SKM-1 treated with dmso at 0.1 percent for 144 hours (cell line): ENCODE results near the gene ARFRP1.

ENCODE experiments used
- DNase-seq: peaks from one replicate; lab custom pipeline; 2025; ENCODE audit not compliant: unreplicated experiment; lab: John Stamatoyannopoulos, UW

ARFRP1 gene

DNA sequence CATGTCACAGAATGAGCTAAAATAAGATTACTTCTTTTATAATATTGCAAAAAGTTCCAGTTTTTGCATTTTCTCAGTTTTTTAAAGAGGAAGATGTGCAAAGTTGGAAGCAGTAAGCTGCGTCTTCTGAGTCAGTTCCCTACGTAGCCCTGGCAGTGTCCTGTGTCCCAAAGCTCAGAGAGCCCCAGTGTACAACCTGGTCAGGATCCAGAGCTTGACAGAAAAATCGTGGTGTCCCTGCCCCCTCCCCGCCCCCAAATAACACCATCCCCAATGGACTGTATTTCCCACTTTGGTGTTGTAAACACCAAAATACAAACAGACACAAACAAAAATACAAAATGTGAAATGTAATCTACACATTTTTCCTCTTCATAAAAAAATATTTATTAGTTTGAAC, 36.4 kb upstream of the ARFRP1 start:
- DNase-seq: no peak

DNA sequence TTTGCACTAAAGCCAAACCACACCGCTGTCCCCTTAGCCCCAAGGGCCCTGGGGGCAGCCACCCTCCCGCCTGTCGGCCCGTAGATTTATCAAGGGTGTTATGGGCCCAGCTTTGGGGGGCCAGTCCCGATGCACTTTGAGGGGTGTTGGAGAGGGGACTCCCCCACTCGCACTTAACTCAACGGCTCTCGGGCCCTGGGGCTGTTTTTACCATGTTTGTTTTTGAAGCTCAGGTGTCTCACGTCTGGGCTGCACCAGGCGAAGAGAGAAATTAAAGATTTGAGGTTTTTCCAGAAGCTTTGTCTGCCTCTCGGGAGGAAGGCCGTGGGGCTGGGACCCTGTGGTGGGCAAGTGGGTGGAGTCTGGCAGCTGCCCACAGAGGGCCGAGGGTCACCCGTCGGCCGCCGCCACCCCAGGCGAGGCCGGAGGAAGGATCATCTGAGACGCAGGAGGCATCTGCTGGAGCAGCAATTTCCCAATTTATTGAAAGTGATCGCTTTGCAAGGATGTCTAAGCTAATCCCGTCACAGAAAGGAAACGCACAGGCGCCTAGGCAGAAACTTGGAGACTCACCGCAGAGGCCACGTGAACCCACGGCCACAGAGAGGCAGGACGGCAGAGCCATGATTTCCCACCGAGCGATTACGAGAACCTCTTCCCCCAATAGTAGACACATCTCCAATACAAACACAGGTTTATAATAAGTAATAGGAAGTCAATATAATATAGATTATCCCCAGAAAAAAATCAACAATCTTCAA, 35.6 kb upstream of the ARFRP1 start:
- no peak for DNase-seq

DNA sequence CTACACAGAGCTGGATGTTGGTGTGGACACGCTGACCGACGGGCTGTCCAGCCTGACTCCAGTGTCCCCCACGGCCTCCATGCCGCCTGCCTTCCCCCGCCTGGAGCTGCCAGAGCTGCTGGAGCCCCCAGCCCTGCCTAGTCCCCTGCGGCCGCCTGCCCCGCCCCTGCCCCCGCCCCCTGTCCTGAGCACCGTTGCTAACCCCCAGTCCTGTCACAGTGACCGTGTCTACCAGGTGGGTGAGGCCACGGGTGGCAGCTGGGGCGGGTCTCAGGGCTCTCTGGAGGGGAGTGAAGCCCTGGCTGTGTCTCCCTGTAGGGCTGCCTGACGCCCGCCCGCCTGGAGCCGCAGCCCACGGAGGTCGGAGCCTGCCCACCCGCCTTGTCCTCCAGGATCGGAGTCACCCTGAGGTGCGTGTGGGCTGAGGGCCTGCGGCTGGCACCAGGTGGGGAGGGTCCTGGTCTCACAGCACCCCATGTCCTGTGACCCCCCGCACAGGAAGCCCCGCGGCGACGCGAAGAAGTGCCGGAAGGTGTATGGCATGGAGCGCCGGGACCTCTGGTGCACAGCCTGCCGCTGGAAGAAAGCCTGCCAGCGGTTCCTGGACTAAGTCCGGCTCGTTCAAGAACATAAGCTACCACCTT, 34.7 kb upstream of the ARFRP1 start:
- no peak for DNase-seq

DNA sequence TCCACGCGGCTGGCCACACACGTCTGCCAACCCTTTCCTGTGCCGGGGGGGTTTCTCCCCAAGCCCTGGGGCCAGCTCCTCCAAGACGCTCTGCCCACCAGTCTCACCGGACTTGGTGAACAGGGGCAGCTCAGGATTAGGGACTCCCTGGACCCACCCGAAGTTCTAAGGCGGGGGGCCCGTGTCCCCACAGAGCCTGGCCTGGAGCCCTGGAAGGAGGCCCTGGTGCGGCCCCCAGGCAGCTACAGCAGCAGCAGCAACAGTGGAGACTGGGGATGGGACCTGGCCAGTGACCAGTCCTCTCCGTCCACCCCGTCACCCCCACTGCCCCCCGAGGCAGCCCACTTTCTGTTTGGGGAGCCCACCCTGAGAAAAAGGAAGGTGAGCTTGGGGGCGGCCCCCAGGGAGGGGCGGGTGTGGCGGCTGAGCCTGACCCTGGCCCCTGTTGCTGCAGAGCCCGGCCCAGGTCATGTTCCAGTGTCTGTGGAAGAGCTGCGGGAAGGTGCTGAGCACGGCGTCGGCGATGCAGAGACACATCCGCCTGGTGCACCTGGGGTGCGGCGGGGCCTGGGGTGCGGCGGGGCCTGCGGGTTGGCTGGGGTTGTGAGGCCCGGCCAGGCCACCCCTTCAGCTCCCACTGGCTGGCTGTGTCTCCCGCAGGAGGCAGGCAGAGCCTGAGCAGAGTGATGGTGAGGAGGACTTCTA, 34.1 kb upstream of the ARFRP1 start:
- no peak for DNase-seq

DNA sequence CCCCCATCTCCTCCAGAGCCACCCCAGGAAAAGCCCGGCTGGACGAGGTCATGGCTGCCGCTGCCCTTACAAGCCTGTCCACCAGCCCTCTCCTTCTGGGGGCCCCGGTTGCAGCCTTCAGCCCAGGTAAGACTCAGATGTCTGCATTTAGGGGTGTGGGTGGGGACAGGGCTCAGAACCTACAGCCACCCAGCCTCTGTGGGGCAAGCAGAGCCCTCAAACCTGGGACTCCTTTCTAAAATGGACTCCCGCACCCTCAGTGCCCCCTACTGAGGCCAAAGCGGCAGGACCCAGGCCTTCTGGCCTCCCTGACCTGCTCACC, 33.5 kb upstream of the ARFRP1 start:
- DNase-seq: no peak

DNA sequence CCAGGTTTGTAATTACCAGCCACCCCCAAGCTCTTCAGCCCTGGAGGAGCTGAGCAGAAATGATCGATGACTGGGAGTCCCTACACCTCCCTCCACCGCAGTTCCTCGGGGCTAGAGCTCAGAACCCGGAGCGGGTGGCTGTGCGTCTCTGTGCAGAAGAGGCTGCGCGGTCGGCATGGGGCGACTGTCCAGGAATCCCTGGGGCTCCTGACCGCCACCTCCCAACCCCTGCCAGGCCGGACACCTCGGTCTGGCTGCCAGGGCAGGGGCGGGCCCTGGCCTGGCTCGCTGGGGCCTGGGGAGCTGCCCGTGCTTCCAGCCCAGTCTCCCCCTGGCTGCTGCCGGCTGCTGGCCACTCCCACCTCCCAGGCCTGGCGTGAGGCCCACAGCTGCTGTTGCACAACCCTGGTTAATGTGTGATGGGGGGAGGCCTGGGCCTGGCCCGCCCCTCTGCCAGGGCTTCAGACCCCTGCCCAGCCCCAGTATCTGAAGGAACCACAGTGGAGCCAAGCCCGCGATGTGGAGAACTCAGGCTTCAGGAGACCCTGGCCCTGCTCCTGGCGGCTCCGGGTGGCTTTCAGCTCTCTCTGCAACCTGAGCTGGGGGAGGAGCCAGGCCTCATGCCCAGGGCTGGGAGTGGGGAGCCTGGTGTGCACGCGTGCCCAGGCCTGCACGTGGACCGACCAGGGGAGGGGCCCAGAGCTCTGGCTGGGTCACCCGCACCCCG, 33.0 kb upstream of the ARFRP1 start:
- DNase-seq: peak; percentile 67

DNA sequence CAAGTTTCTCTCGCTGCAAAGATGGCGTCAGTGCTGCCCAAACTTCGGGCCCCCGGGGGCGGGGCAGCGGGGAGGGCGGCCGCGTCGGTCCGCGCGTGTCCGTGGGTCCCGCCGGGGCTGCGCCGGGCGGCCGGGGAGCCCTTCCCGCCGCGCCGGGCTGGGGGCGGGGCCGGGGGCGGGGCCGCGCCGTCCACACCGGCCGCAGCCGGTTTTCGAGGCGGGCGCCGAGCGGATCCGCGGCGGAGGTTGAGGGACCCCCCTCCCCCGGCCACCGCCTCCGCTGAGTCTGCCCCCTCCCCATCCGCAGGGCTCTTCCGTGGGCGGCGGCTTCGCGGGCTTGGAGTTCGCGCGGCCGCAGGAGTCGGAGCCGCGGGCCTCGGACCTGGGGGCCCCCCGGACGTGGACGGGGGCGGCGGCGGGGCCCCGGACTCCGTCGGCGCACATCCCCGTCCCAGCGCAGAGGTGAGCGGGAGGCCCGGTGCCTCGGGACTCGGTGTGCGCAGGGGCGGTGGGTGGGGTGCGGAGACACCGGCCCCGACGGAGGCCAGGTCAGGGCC, 32.4 kb upstream of the ARFRP1 start:
- no peak for DNase-seq

DNA sequence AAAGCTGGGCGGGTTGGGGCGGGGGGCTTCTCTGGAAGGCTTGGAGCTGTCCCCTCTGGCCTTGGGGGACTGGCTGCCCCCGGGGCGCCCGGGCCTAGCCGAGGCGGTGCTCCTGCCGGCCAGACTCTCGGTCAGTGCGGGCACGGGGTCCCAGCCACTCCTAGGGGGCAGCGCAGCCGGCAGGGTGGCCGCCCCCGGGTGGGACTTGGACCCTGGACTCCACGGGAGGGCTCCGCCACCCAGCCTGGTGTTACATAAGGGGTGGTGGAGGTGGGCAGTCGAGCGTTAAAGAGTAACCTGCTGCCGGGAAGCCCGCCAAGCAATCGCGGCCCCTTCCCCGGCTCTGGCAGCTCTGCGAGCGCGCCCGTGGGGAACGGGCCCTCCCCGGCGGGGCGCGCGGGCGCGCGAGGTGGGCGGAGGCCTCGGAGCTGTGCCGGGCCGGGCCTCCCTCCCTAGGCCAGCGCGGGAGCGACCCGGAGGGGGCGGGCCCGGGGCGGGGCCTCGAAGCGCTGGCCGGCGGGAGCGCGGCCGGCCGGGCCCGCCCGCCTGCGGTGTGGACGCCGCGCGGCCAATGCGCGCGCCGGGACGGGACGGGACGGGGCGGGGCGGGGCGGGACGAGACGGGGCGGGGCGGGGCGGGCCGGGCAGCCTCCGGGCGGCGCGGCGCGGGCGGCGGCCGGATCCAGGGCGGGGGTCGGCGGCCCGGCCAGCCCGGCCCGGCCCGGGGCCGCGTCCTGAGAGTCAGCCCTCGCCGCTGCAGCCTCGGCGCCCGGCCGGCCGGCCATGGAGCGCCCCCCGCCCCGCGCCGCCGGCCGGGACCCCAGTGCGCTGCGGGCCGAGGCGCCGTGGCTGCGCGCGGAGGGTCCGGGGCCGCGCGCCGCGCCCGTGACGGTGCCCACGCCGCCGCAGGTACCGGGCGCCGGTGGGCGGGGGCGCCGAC, 31.6 kb upstream of the ARFRP1 start, which contains the start of gene SLC2A4RG:
SLC2A4RG (plus strand) TSS at position 647 of the 940 bp plus-strand sequence; CDS start at position 784, 137 bp downstream.
- peak; percentile 45 for DNase-seq

- DNase-seq: no peak
Measured at GRCh38 chr20:63738687-63739129, 30.9 kb upstream of the ARFRP1 start.

DNA sequence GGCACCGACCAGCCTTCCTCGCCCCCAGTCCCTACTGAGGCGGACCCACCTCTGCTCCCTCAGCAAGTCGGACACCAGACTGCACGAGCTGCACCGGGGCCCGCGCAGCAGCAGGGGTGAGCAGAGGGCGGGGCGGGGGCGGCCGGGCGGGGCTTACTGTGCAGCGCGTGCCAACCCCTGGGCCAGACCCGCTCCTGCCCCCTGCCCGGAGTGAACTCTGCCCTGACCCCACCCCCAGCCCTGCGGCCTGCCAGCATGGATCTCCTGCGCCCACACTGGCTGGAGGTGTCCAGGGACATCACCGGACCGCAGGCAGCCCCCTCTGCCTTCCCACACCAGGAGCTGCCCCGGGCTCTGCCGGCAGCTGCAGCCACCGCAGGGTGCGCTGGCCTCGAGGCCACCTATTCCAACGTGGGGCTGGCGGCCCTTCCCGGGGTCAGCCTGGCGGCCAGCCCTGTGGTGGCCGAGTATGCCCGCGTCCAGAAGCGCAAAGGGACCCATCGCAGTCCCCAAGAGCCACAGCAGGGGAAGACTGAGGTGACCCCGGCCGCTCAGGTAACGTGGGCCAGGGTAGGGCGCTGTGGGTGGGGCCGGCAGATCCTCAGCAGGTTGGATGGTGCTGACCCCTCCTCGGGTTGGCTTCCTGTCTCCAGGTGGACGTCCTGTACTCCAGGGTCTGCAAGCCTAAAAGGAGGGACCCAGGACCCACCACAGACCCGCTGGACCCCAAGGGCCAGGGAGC, 30.3 kb upstream of the ARFRP1 start:
- no peak for DNase-seq

GRCh38 chr20:63737695-63737944, 29.8 kb upstream of the ARFRP1 start:
- DNase-seq: no peak

GRCh38 chr20:63736893-63737694, 29.3 kb upstream of the ARFRP1 start:
- DNase-seq: no peak

DNA sequence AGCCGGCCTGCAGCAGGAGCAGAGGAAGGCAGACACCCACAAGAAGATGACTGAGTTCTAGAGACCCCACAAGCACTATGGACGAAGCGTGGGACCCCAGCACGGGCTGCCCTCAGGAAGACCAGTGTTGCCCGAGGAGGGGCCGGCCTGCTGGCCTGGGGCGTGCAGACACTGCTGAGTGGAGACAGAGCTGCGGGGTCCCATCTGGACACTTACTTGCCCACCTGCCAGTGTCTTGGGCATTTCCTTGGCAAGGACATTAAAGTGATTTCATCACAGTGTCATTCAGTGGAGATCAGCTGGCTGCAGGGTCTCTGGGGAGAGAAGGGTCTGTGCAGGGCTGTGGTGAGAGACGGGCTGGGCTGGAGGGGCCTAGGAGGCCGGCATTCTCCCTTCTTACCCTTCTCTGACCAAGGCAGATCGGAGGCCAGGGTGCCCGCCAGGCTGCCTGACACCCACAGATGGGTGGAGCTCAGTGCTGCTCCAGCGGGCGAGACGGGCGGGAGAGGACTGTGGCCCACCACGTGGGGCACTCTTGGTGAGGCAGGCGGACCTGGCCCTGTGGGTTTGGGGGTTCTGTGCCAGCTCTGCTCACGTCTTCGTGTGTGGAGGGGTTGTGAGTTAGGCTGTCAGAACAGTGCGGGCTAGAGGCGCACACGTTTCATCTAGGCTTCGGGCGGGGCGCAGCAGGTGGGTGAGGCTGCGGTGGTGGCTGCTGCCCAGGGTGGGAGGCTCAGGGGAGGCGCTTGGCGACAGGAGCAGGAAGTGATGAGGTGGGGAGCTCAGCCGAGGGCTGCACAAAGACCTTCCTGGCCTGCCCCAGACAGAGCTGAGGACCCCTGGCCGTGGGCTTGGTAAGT, 28.3 kb upstream of the ARFRP1 start, which contains the start of gene LIME1:
LIME1 (plus strand) TSS at position 806 of the 860 bp plus-strand sequence. CDS start 886 bp downstream, outside the sequence.
- DNase-seq: no peak

DNA sequence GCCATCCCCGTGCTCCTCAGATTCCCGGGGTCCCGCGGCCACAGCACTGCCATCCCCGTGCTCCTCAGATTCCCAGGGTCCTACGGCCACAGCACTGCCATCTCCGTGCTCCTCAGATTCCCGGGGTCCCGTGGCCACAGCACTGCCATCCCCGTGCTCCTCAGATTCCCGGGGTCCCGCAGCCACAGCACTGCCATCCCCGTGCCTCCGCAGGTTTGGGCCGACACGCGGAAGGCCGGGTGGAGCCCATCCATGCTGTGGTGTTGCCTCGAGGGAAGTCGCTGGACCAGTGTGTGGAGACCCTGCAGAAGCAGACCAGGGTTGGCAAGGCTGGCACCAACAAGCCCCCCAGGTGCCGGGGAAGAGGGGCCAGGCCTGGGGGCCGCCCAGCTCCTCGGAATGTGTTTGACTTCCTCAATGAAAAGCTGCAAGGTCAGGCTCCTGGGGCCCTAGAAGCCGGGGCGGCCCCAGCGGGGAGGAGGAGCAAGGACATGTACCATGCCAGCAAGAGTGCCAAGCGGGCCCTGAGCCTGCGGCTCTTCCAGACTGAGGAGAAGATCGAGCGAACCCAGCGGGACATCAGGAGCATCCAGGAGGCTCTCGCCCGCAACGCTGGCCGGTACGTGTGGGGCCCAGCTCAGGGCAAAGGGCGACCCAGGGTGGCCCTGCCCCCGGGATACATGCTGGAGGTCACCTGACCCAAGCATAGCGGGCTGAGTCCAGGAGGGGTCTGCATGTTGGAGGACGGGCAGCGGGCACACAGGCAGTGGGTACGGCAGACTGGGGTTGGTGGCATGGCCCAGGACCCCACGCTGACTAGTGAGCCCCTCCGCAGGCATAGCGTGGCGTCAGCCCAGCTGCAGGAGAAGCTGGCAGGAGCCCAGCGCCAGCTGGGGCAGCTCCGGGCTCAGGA, 27.4 kb upstream of the ARFRP1 start:
- no peak for DNase-seq

GRCh38 chr20:63734111-63734945, 26.6 kb upstream of the ARFRP1 start:
- DNase-seq: no peak

DNA sequence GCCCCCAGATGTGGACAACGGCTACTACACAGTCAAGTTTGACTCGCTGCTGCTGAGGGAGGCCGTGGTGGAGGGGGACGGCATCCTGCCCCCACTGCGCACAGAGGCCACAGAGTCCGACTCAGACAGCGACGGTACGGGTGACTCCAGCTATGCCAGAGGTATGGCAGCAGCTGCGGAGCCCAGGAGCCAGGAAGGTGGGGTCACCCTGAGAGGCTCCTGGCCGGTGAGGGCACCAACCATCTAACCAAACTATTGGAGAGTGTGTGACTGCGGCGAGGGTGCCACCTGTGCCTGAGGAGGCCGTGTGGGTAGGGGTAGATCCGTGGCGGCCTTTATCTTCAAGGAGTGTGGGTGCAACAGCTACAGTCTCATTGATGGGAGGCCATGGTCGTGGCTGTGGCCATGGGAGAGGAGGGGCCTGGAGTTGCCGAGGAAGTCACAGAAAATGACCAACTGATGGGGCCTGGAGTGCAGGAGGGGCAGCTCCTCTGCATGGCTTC, 25.9 kb upstream of the ARFRP1 start:
- no peak for DNase-seq
